Measurements from ENCODE around the gene ARHGAP6.

The ARHGAP6 gene

DNA sequence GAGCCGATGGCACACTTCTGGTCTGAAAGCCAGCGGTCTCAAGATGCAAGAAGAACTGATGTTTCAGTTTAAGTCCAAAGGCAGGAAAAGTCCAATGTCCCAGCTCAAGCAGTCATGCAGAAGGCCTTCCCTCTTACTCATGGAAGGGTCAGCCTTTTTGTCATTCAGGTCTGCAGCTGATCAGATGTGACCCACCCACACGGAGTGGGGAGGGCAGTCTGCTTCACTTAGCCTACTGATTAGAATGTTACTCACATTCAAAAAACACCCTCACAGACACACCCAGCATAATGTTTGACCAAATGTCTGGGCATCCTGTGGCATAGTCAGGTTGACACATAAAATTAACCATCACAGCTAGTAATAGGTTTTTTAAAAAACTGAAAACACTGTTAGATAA is 548.0 kb downstream of the ARHGAP6 start:
- Mint-ChIP-seq H3K27me3 (no peaks in the 10 kb centered on the region), H3K36me3 (peaks cover 34% of the 10 kb centered on the region), H3K4me3 (no peak overlapping the region), H3K27ac (no peak overlapping the region), H3K9me3 (no peaks in the 10 kb centered on the region), H3K4me1 (peaks cover 18% of the 10 kb centered on the region)
- CTCF ChIA-PET, result no interaction called here
- no peak for DNase-seq

DNA sequence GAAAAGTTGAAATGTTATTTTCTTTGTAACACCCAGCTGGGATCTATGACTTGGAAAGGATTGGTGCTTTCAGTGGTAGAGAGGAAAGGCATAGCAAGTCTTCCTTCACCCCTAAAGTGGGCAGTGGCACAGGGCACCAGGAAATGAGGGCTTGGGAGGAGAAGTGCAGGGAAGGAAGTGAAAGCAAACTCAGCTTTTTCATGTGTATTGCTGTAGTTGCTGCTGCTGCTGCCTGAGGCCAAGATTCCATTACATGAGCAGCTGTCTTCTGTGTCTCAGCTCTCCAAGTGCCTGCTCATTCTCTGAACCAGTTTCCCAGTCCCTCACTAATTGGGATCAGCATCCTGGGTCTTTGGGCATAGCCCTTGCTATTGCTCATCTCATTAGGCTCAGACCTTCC is 552.0 kb downstream of the ARHGAP6 start:
- CTCF ChIA-PET, result no interaction called here
- DNase-seq, result no peak
- H3K27ac Mint-ChIP-seq, result peak overlapping the region; percentile 74
- H3K9me3 Mint-ChIP-seq, result no peaks in the 10 kb centered on the region
- H3K36me3 Mint-ChIP-seq, result peaks cover 22% of the 10 kb centered on the region
- no peak overlapping the region for H3K4me3 Mint-ChIP-seq
- H3K4me1 Mint-ChIP-seq, result peaks cover 32% of the 10 kb centered on the region
- H3K27me3 Mint-ChIP-seq, result peaks cover 7% of the 10 kb centered on the region

- no peaks in the 10 kb centered on the region for H3K9me3 Mint-ChIP-seq
- H3K36me3 Mint-ChIP-seq, result peaks cover 16% of the 10 kb centered on the region
- H3K4me1 Mint-ChIP-seq, result peaks cover 32% of the 10 kb centered on the region
- H3K4me3 Mint-ChIP-seq, result no peak overlapping the region
- H3K27ac Mint-ChIP-seq, result peak overlapping the region; percentile 99
- H3K27me3 Mint-ChIP-seq, result peaks cover 7% of the 10 kb centered on the region
- DNase-seq, result peak; percentile 20
- CTCF ChIA-PET, result no interaction called here
These were observed 553.8 kb downstream of the ARHGAP6 start for GRCh38 chrX:11111947-11112346.

DNA sequence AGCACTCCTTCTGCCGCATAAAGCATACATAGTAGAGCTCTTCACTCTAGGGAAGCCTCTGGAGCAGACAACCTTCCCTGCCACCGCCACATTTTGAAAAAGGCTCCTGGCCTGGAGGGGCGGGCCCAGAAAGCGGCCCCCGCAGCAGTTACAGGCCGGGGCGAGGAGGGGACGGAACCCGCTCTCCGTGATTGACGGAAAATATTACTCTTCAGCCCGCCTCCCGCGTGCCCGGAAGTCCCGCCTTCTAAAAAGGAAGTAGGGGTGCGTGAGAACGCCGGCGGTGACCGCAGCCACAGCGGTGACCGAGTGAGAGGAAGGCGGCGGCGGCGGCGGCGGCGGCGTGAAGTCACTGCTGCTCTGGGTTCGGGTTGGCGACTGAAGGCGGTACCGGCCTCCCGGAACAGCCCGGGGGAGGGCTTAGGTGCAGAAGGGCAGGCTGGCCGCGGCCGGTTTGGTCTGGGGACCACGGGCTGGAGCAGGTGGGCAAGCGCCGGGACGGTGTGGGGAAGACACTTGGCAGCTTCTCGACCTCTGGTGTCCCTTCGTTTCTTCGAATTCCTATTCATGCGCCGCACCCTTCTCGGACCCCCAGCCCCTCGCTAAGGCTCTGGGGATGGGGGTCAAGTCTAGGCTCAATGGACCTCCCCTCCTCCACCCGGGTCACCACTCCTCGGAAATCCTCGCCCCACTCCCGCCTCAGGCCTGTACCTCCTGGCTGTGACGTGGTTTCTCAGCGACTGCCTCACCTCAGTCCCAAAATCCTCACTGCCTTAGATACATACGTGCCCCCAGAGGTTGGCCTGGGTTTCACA is 554.5 kb downstream of the ARHGAP6 start, which contains the start of gene HCCS:
TSS of gene HCCS (plus strand) at position 296 of the 815 bp plus-strand sequence. CDS start 729 bp downstream, outside the sequence.
- peaks cover 32% of the 10 kb centered on the region for H3K4me1 Mint-ChIP-seq
- H3K27me3 Mint-ChIP-seq, result peaks cover 7% of the 10 kb centered on the region
- peak; percentile 88 for DNase-seq
- CTCF ChIA-PET, result no interaction called here
- H3K9me3 Mint-ChIP-seq, result no peaks in the 10 kb centered on the region
- peak within 1 kb of the TSS; percentile 99 for H3K27ac Mint-ChIP-seq
- peaks cover 11% of the 10 kb centered on the region for H3K36me3 Mint-ChIP-seq
- no peak within 1 kb of the TSS for H3K4me3 Mint-ChIP-seq

DNA sequence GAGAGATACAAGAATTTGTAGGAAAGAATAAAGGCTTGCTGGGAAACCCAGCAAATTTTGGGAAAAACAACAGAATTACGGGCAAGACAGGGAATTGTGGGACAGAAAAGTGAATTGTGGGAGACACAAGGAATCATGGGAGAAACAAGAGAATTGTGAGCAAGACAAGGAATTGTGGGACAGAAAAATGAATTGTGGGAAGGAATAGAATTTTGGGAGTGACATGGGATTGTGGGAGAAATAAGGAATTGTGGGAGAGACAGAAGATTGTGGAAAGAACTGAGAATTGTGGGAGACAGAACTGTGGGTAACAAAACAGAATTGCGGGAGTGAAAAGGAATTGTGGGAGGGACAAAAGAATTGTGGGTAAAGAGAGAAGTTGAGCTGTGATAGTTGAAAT is 555.8 kb downstream of the ARHGAP6 start:
- Mint-ChIP-seq H3K27me3 (peaks cover 7% of the 10 kb centered on the region), H3K4me3 (no peak overlapping the region), H3K27ac (no peak overlapping the region), H3K36me3 (peaks cover 5% of the 10 kb centered on the region), H3K4me1 (peaks cover 29% of the 10 kb centered on the region), H3K9me3 (no peaks in the 10 kb centered on the region)
- CTCF ChIA-PET, result no interaction called here
- DNase-seq, result no peak

DNA sequence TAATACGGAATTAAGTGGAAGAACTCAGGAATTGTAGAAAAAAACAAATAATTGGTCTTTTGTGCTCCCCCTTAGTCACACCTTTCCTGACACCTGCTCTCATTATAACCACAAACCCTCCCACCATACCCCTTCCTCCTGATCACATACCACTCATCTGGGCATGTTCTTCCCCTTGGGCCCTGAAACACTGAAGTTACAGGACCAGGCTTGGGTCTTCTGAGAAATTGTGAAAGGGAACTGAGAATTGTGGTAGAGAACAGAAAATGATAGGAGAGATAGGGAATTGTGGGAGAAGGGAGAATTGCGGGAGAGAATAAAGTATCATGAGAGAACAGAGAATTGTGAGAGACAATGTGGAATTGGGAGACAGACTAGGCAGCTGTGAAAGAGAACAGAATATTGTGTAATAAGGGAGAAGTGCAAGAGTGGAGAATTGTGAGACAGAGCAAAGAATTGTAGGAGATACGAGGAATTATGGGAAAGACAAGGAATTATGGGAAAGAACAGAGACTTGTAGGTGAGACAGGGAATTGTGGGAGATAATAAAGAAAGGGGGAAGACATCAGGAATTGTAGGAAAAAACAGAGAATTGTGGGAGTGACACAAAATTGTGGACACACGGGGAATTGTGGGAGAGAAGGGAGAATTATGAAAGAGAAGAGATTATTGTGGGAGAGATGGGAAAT is 557.3 kb downstream of the ARHGAP6 start:
- no peak for DNase-seq
- Mint-ChIP-seq H3K9me3 (no peaks in the 10 kb centered on the region), H3K27ac (no peak overlapping the region), H3K36me3 (no peaks in the 10 kb centered on the region), H3K4me3 (no peak overlapping the region), H3K27me3 (peaks cover 7% of the 10 kb centered on the region), H3K4me1 (peaks cover 18% of the 10 kb centered on the region)
- CTCF ChIA-PET, result no interaction called here

- no peak overlapping the region for H3K27ac Mint-ChIP-seq
- no peaks in the 10 kb centered on the region for H3K27me3 Mint-ChIP-seq
- CTCF ChIA-PET, result no interaction called here
- no peaks in the 10 kb centered on the region for H3K4me1 Mint-ChIP-seq
- H3K4me3 Mint-ChIP-seq, result no peak overlapping the region
- no peaks in the 10 kb centered on the region for H3K36me3 Mint-ChIP-seq
- no peaks in the 10 kb centered on the region for H3K9me3 Mint-ChIP-seq
- DNase-seq, result no peak
These were observed 560.6 kb downstream of the ARHGAP6 start for GRCh38 chrX:11105080-11105479.

- CTCF ChIA-PET, result no interaction called here
- H3K27me3 Mint-ChIP-seq, result no peaks in the 10 kb centered on the region
- no peak overlapping the region for H3K4me3 Mint-ChIP-seq
- no peaks in the 10 kb centered on the region for H3K9me3 Mint-ChIP-seq
- no peaks in the 10 kb centered on the region for H3K4me1 Mint-ChIP-seq
- H3K27ac Mint-ChIP-seq, result no peak overlapping the region
- DNase-seq, result no peak
- H3K36me3 Mint-ChIP-seq, result no peaks in the 10 kb centered on the region
These were observed 562.0 kb downstream of the ARHGAP6 start for GRCh38 chrX:11103751-11104150.

- Mint-ChIP-seq H3K27ac (no peak overlapping the region), H3K9me3 (no peaks in the 10 kb centered on the region), H3K36me3 (no peaks in the 10 kb centered on the region), H3K27me3 (no peaks in the 10 kb centered on the region), H3K4me1 (no peaks in the 10 kb centered on the region), H3K4me3 (no peak overlapping the region)
- CTCF ChIA-PET, result no interaction called here
- DNase-seq, result no peak
These were observed 562.7 kb downstream of the ARHGAP6 start for GRCh38 chrX:11103006-11103405.

- CTCF ChIA-PET, result no interaction called here
These were observed 565.3 kb downstream of the ARHGAP6 start for GRCh38 chrX:11100281-11101035.

GRCh38 chrX:11099465-11099864 is 566.3 kb downstream of the ARHGAP6 start:
- Mint-ChIP-seq H3K27ac (no peak overlapping the region), H3K4me3 (no peak overlapping the region), H3K9me3 (no peaks in the 10 kb centered on the region), H3K36me3 (no peaks in the 10 kb centered on the region), H3K27me3 (no peaks in the 10 kb centered on the region), H3K4me1 (no peaks in the 10 kb centered on the region)
- CTCF ChIA-PET, result no interaction called here
- DNase-seq, result no peak

More at GRCh38 chrX:11100281-11101035, 565.3 kb downstream of the ARHGAP6 start:
- H3K27me3 Mint-ChIP-seq, result no peaks in the 10 kb centered on the region
- no peak for DNase-seq
- no peaks in the 10 kb centered on the region for H3K9me3 Mint-ChIP-seq
- H3K4me3 Mint-ChIP-seq, result no peak overlapping the region
- H3K4me1 Mint-ChIP-seq, result no peaks in the 10 kb centered on the region
- H3K36me3 Mint-ChIP-seq, result no peaks in the 10 kb centered on the region
- no peak overlapping the region for H3K27ac Mint-ChIP-seq

DNA sequence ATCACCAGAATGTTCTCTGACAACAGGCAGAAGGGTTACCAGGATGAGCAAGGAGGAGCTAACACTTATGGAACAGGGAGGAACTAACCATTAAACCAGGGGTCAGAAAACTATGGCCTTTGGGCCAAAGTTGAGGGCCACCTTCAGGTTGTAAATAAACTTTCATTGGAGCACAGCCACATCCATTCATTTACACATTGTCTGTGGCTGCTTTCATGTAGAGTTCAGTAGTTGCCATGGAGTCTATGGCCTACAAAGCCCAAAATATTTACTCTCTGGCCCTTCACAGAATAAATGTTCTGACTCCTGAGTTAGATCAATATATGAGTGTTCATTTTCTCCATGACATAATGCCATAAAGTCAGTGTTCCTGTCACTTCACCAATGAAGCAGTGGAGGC is 567.8 kb downstream of the ARHGAP6 start:
- DNase-seq, result no peak
- Mint-ChIP-seq H3K27me3 (no peaks in the 10 kb centered on the region), H3K36me3 (no peaks in the 10 kb centered on the region), H3K4me3 (no peak overlapping the region), H3K27ac (no peak overlapping the region), H3K9me3 (no peaks in the 10 kb centered on the region), H3K4me1 (no peaks in the 10 kb centered on the region)
- CTCF ChIA-PET, result no interaction called here

GRCh38 chrX:11089802-11090201 is 575.9 kb downstream of the ARHGAP6 start:
- H3K4me3 Mint-ChIP-seq, result no peak overlapping the region
- H3K4me1 Mint-ChIP-seq, result no peaks in the 10 kb centered on the region
- H3K36me3 Mint-ChIP-seq, result no peaks in the 10 kb centered on the region
- CTCF ChIA-PET, result no interaction called here
- H3K27me3 Mint-ChIP-seq, result no peaks in the 10 kb centered on the region
- peaks cover 8% of the 10 kb centered on the region for H3K9me3 Mint-ChIP-seq
- no peak for DNase-seq
- H3K27ac Mint-ChIP-seq, result no peak overlapping the region

Data from activated naive CD4-positive, alpha-beta T cell treated with anti-CD3 and anti-CD28 coated beads, Interleukin-2, amount 10 ng/mL, durations not matched to agents 7 days and 5 days (primary cell).